Stimulated activated CD8-positive, alpha-beta memory T cell treated with anti-CD3 and anti-CD28 coated beads, Interleukin-4, amount 100 ng/mL, for 4 hours (primary cell): ENCODE results near the gene CACNB4.

ENCODE experiments used
- DNase-seq, 2 donors: peaks; one replicate each; pipeline ENCODE4 v3.0.0-alpha.2; 2020; ENCODE audit warnings: low read depth in 2 of 2, low spot score in 1 of 2

CACNB4 gene

DNA sequence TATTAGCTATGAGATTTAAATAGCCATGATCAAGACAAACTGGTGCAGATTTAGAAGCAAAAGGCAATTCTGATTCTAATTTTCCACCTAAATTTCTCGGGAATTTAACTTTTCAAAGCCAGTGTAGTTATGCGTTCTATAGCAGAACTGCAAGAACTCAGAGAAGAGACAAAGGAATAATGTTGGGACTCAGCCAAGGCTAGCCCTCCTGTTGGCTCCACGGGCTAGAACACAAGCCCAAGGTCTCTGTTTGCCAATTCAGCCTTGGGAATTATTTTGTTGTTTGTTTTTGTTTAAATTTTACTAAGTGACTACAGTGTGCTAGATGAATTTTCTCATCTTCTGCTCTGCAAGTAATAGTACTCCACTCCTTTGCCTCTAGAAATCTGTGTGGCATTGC is 121.2 kb downstream of the CACNB4 start:
- no peak for DNase-seq

DNA sequence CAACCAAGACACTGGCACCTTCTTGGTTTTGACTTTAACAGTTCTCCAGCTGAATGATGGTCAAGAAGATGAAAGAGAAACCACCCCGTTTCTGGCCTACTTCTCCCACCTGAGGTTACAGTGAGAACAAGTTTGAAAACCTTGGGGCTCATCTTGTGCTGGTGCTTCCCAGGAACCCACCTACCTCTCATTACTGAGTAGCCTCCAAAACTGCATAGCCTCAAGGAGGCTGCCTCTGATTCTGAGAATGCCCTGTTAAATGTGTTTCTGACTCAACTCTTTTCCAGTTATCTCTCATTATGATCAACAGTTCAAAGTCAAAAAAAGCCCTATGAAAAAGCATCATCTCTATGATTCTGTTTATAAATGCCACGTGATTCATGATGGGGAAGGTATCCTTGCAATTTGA is 121.9 kb downstream of the CACNB4 start:
- DNase-seq: no peak

DNA sequence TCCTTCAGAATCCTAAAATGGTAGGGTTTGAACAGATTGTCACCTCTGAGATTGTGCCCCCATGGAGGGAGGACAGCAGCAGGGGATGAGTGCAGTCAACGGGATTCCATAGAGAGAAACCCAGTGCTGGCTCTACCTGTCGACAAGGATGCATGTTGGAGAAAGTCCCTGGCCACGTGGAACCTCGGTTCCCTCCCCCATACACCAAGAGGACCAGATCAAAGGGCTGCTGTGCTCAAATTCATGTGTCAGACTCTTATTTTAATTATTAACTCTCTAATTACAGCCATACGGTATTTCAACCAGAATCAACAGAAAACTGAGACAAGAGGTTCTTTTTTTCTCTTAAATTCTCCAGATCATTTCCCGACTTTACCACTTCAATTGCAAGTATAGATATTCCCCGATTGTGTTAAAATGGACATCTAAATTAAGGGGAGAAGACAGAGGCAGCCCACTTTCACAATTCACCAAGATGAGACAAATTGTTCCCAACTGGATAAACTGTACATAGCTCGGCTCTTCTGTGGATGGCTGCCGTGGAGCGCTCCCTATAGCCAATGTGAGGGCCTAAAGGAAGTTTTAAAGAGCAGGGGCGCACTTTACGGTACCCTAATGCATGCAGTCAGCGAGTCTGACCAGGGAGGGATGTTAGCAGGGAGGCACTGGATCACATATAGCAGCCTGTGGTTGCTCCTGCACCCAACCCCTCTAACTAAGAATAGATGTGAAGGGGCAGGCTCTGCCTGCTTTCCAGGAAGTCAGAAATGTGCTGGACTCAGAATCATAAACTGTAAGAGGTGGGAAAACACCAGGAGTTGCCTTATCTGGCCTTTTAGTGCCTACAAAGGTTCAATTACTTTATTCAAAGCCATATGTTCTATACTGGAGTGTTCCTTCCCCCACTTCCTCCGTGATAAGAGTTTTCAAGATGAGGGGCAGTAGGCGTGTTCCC is 123.1 kb downstream of the CACNB4 start:
- DNase-seq: no peak

- DNase-seq: no peak
Observed at GRCh38 chr2:151974988-151975387, 123.9 kb downstream of the CACNB4 start.

DNA sequence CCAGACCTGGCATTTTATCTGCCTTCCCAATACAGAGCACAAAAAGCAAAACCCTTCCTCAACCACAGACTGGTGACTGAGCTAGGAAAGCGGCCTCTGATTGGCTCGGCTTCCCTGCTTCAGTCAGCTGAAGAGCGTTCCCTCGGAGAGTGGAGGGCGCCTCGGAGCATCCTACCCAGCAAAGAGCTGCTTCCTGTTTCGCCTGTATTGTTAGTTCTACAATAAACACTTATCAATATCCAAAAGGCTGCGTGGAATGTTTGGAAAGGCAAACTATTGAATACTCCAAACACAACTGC is 125.0 kb downstream of the CACNB4 start:
- DNase-seq: no peak

- DNase-seq: no peak
Observed at GRCh38 chr2:151973013-151973900, 125.6 kb downstream of the CACNB4 start.

GRCh38 chr2:151972241-151973012 is 126.4 kb downstream of the CACNB4 start:
- no peak for DNase-seq

- DNase-seq: no peak
Observed at GRCh38 chr2:151971301-151972051, 127.4 kb downstream of the CACNB4 start.

GRCh38 chr2:151968770-151969470 is 129.9 kb downstream of the CACNB4 start:
- no peak for DNase-seq

- no peak for DNase-seq
Observed at GRCh38 chr2:151967829-151968722, 130.8 kb downstream of the CACNB4 start.

DNA sequence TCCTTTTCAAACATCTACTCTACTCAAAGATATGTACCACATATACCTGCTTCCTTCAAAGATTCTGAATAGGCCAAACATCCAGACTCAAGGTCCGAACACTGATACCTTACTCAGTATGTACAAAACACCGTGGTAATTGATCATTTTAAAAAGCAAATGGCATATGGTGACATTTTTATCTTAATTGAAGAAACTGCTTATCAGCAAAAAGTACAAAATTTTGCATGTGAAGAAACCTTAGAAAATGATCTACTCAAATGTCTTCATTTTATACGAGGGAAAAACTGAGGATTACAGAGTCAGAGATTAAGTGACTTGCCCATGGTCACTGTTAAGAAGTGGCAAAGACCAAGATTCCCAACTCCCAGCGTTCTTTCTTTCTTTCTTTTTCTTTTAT is 133.0 kb downstream of the CACNB4 start:
- DNase-seq: no peak

- no peak for DNase-seq
Observed at GRCh38 chr2:151961558-151961957, 137.3 kb downstream of the CACNB4 start.

- no peak for DNase-seq
Observed at GRCh38 chr2:151959238-151959637, 139.6 kb downstream of the CACNB4 start.

DNA sequence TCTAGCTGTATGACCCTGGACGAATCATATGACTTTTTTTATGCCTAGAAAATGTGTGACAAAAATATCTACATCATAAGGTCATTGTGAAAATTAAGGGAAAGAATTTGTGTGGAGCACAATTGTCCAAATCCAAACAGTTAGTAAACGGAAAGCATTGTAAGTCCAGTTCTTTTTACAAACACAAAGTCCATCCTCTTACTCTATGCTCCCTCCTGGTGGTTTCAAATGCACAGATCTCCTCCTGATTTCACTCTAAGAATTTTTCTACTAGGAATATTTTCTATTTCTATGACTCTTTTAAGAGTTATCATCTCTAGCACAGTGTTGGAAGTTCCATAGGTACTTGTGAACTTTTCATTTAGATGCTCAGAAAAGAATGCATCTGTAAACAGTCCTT is 145.4 kb downstream of the CACNB4 start:
- DNase-seq: no peak

DNA sequence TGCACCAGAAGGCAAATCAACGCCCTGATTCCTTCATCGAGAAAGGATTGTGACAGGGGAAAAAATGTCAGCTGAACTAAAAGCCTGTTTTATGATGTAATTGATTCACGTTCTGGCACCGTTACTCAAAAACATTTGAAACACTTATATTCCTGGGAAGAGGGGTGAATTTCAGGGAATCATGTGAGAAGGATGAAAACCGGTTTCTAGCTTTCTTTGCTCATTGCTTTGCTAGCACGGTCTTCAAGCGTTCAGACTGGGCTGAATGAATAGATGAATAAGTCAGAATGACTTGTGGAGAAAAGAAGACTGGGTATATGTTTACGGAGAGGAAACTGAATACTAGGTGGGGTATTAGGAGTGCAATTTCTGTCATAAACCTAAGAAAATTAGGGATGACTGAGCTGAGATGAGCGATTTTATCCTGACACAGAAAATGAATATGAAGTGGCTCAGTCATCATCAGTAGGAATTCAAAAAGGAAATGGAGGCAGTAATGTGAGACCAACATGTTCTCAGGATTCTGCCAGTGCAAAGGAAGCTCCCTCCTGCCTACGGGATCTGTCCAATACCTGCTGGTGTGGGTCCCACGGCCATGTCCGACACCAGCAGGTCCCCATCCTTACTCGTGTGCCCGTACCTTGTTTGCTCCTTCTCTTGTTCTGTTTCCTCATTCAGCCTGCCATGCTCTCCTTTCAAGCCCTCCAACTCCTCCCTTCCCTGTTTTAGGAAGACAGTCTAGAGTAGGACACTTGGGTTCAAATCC is 146.0 kb downstream of the CACNB4 start:
- DNase-seq: no peak

GRCh38 chr2:151947813-151948165 is 151.1 kb downstream of the CACNB4 start:
- DNase-seq: no peak

- DNase-seq: no peak
Observed at GRCh38 chr2:151946899-151947812, 151.7 kb downstream of the CACNB4 start.
